SW480 (cell line): ENCODE data around the gene CUBN.

Experiments
- DNase-seq: peaks from one replicate; pipeline ENCODE4 v3.0.0-alpha.2; 2016; ENCODE audit warnings: low spot score

CUBN gene

GRCh38 chr10:17067376-17068264 lies 62.0 kb downstream of the CUBN start:
- DNase-seq, result no peak

GRCh38 chr10:17066807-17067206 lies 62.8 kb downstream of the CUBN start:
- no peak for DNase-seq

- DNase-seq, result no peak
Measured at GRCh38 chr10:17066000-17066399, 63.6 kb downstream of the CUBN start.

GRCh38 chr10:17065273-17065672 lies 64.3 kb downstream of the CUBN start:
- DNase-seq, result no peak

GRCh38 chr10:17064435-17064834 lies 65.2 kb downstream of the CUBN start:
- no peak for DNase-seq

- DNase-seq, result peak; percentile 93
Measured at GRCh38 chr10:17062955-17063484, 66.6 kb downstream of the CUBN start.

GRCh38 chr10:17062493-17062892 lies 67.1 kb downstream of the CUBN start:
- DNase-seq, result peak; percentile 52

- DNase-seq, result peak; percentile 75
Measured at GRCh38 chr10:17062009-17062408, 67.6 kb downstream of the CUBN start.

GRCh38 chr10:17061418-17061817 lies 68.2 kb downstream of the CUBN start:
- no peak for DNase-seq

- DNase-seq, result no peak
Measured at GRCh38 chr10:17060289-17060688, 69.3 kb downstream of the CUBN start.

- DNase-seq, result peak; percentile 39
Measured at GRCh38 chr10:17059197-17059688, 70.4 kb downstream of the CUBN start.

- no peak for DNase-seq
Measured at GRCh38 chr10:17058093-17058492, 71.5 kb downstream of the CUBN start.

- no peak for DNase-seq
Measured at GRCh38 chr10:17056781-17057428, 72.7 kb downstream of the CUBN start.

- no peak for DNase-seq
Measured at GRCh38 chr10:17053513-17053912, 76.1 kb downstream of the CUBN start.

- DNase-seq, result no peak
Measured at GRCh38 chr10:17053061-17053460, 76.5 kb downstream of the CUBN start.

- no peak for DNase-seq
Measured at GRCh38 chr10:17051851-17052250, 77.8 kb downstream of the CUBN start.

- no peak for DNase-seq
Measured at GRCh38 chr10:17049195-17049594, 80.4 kb downstream of the CUBN start.

- DNase-seq, result no peak
Measured at GRCh38 chr10:17047908-17048307, 81.7 kb downstream of the CUBN start.

- DNase-seq, result no peak
Measured at GRCh38 chr10:17046989-17047388, 82.6 kb downstream of the CUBN start.

- DNase-seq, result no peak
Measured at GRCh38 chr10:17043586-17043985, 86.0 kb downstream of the CUBN start.

- DNase-seq, result no peak
Measured at GRCh38 chr10:17041626-17042520, 87.7 kb downstream of the CUBN start.

- no peak for DNase-seq
Measured at GRCh38 chr10:17038627-17039026, 91.0 kb downstream of the CUBN start.
